ENCODE measurements around the gene ORM2. TPM values are rescaled to one million over a fixed set of nuclear protein-coding genes. Genes with fewer than 3 reads are reported as not detected.

Gene ORM2
- total RNA-seq, 4 donors from 2014 or later: not detected

- Histone ChIP-seq H3K4me3 (no peak overlapping the region), H3K27ac (no peak overlapping the region), H3K4me1 (peaks cover 0 to 7% (median 0%) of the 10 kb centered on the region in 3 donors), H3K27me3 (no peaks in the 10 kb centered on the region), H3K9me3 (no peaks in the 10 kb centered on the region), H3K36me3 (peaks cover 0 to 44% (median 0%) of the 10 kb centered on the region in 3 donors)
- 75 to 100% methylated on average over 3 to 9 of the region's 10 CpGs for WGBS, 2 donors
- TF ChIP-seq POLR2A (IDR thresholded peaks at IDR 0.05): no peak
- TF ChIP-seq CTCF (IDR thresholded peaks at IDR 0.05): no peak
- intact Hi-C loops (cut with DNase I): no loop called here
- no peak for DNase-seq
These were observed 25.1 kb upstream of the ORM2 start for GRCh38 chr9:114304416-114305188.

DNA sequence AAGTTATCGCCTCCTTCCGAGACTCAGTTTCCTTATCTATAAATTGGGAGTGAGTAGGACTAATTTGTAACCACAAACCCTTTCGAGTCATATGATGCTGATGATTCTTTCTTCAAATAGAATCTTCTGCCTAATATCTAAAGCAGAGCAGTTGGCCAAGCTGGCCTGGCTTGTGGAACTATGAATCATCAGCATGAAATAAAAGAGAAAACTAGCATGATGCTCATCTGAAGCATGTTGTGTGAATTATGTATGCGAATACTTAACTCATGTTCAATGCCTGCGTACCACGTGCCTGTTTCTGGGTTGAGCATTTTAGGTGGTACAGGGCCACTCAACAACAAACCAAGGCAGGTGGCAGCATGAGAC, 21.8 kb upstream of the ORM2 start:
- intact Hi-C loops (cut with DNase I): no loop called here
- Histone ChIP-seq H3K27me3 (no peaks in the 10 kb centered on the region), H3K36me3 (peaks cover 0 to 36% (median 0%) of the 10 kb centered on the region in 3 donors), H3K27ac (no peak overlapping the region), H3K4me1 (peaks cover 0 to 7% (median 0%) of the 10 kb centered on the region in 3 donors), H3K4me3 (no peak overlapping the region), H3K9me3 (no peaks in the 10 kb centered on the region)
- WGBS, 2 donors: 74 to 83% methylated on average over 6 of the region's 6 CpGs
- TF ChIP-seq POLR2A (IDR thresholded peaks at IDR 0.05) (no peak), CTCF (IDR thresholded peaks at IDR 0.05) (no peak)
- DNase-seq: no peak

DNA sequence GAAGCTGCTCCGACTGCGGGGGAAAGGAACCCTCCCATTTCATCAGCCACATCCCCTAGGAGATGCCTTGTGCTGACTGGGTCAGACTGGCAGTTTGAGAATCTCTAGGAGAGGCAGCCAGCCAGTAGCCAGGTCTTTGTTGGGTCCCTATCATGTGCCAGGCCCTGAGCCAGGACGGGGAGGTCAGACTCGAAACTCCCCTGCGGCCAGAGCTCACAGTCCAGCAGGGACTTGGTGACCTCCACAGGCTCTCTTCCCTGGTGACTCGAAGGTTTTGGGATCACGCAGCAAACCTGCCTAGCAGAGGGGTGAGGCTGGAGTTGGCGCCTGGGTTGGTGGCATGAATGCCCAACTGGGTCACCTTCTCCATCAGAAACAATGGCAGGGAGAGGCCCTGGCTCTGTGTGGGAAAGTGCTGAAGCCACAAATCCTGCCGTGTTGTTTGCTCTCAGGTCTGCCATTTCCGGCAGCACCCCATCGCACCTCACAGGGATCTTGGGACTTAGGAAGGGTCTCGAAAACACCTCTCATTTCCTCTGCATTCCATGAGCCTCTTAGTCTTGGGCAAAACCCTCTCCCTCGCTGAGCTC, 21.2 kb upstream of the ORM2 start:
- peaks cover 0 to 7% (median 0%) of the 10 kb centered on the region in 3 donors for H3K4me1 ChIP-seq
- no peak for DNase-seq
- WGBS, 2 donors: 82 to 91% methylated on average over 4 to 8 of the region's 13 CpGs
- TF ChIP-seq POLR2A (IDR thresholded peaks at IDR 0.05) (no peak), CTCF (IDR thresholded peaks at IDR 0.05) (no peak)
- H3K27ac ChIP-seq: no peak overlapping the region
- no peaks in the 10 kb centered on the region for H3K9me3 ChIP-seq
- H3K36me3 ChIP-seq: peaks cover 0 to 36% (median 0%) of the 10 kb centered on the region in 3 donors
- H3K27me3 ChIP-seq: no peaks in the 10 kb centered on the region
- H3K4me3 ChIP-seq: no peak overlapping the region
- intact Hi-C loops (cut with DNase I): no loop called here

- Histone ChIP-seq H3K27ac (no peak overlapping the region), H3K27me3 (no peaks in the 10 kb centered on the region), H3K9me3 (no peaks in the 10 kb centered on the region), H3K4me3 (no peak overlapping the region), H3K4me1 (peaks cover 0 to 7% (median 0%) of the 10 kb centered on the region in 3 donors), H3K36me3 (peaks cover 0 to 36% (median 0%) of the 10 kb centered on the region in 3 donors)
- intact Hi-C loops (cut with DNase I): no loop called here
- DNase-seq: no peak
- 67 to 70% methylated on average over 2 to 5 of the region's 13 CpGs for WGBS, 2 donors
- TF ChIP-seq CTCF (IDR thresholded peaks at IDR 0.05) (no peak), POLR2A (IDR thresholded peaks at IDR 0.05) (no peak)
These were observed 20.6 kb upstream of the ORM2 start for GRCh38 chr9:114309096-114309495.

Measured in esophagus squamous epithelium (tissue), 5 donors.